Panc1 (cell line): Measurements from ENCODE around the gene GTF3C5.
"Not testable (repeated sequence)": the region's sequence is repeated elsewhere in the genome, so short reads cannot be mapped to it uniquely, and the experiment has no call there.

Source experiments
- CTCF ChIP-seq: fragments of 450-650 bp; IDR thresholded peaks from 2 replicates; pipeline ENCODE4 v1.5.1; 2017; ENCODE audit warnings: mild to moderate bottlenecking
- POLR2AphosphoS5 ChIP-seq: IDR thresholded peaks from 2 replicates; pipeline ENCODE4 v1.6.1; 2012; ENCODE audit warnings: mild to moderate bottlenecking, low read depth, low read length, moderate library complexity
- REST ChIP-seq, 2 experiments: IDR thresholded peaks; 2 replicates each; pipeline ENCODE4 v1.6.1; 2011 to 2012; ENCODE audit warnings: low read depth in 2 of 2, control low read depth in 1 of 2, low read length in 1 of 2, mild to moderate bottlenecking in 1 of 2, moderate library complexity in 1 of 2; ENCODE audit not compliant: insufficient read depth in 1 of 2
- SIN3A ChIP-seq: IDR thresholded peaks from 2 replicates; pipeline ENCODE4 v1.6.1; 2012; ENCODE audit warnings: low read depth, mild to moderate bottlenecking, low read length, moderate library complexity, borderline replicate concordance; ENCODE audit not compliant: insufficient read depth
- TCF7L2 ChIP-seq: IDR thresholded peaks from 2 replicates; pipeline ENCODE4 v1.6.1; 2011; ENCODE audit warnings: mild to moderate bottlenecking, low read depth, low read length, inconsistent platforms

GRCh38 chr9:133083688-133084087 is 52.9 kb downstream of the GTF3C5 start:
- TF ChIP-seq CTCF; TCF7L2; POLR2AphosphoS5; SIN3A; REST (IDR thresholded peaks at IDR 0.05; ENCODE audit: insufficient read depth in 1 of 2, low read depth in 2 of 2, low read length in 1 of 2): not testable (repeated sequence)
